ENCODE results near the gene ATP8A2.
A peak's percentile ranks its signal among the peaks of the same experiment; 100 is the strongest.

Gene ATP8A2

DNA sequence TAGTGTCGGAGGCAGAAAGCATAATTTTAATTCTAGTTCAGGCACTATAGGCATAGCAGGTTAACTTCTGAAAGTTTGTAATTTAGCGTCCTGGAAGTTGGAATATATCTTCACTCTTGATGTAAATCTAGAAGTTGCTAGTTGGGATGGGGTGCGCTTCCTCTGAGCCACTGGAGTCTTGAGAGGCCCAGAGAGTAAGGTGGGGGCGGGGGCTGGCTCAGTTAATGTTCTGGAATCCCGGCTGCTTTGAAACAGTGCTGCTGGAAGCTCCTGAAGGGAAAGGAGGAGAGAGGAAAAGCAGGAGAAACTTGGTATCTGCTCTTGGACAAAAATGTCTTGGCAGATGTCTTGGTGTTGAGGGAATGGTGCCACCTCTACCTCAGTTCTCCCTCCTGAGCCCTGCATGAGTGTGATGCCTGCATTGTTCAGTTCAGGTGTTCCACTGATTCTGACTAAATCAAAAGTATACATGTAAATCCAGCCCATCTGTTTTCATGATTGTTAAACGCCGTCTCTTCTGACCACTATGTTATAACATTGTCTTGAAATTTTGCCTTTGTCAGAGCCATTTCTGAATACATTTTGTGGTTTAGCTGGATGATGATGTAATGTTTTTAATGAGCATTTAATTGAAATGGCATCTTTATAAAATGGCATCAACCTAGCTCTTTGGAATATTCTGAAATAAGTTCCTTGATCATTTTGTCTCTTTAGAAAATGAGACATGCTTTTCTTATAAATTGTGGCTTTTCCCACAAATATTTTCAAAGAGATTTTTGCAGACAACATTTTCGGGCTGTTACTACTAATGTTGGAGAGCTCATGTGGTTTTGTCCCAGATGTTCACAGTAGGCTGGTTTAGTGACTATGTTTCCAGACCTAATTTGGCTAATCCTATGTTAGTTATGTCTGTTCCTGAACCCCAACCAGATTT is 477.3 kb downstream of the ATP8A2 start:
- no peak for DNase-seq (ENCODE audit: low read depth in 3 of 3)

DNA sequence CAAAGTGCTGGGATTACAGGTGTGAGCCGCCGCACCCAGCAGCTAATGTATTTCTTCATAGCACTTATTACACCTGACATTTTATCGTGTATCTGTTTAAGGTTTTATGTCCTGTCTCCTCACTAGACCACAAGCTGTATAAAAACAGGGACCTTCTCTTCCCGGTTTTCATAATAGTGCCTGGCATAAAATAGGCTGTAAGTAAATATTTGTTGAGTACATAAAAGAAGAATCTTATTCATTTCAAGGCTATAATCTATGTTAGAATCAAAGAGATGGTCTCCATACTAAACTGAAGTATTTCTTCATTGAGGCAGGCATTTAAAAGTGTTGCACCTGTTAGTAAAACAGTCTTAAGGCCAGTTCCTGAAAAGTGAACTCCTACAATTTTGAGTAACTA is 486.1 kb downstream of the ATP8A2 start:
- DNase-seq (ENCODE audit: low read depth in 3 of 3), result no peak

DNA sequence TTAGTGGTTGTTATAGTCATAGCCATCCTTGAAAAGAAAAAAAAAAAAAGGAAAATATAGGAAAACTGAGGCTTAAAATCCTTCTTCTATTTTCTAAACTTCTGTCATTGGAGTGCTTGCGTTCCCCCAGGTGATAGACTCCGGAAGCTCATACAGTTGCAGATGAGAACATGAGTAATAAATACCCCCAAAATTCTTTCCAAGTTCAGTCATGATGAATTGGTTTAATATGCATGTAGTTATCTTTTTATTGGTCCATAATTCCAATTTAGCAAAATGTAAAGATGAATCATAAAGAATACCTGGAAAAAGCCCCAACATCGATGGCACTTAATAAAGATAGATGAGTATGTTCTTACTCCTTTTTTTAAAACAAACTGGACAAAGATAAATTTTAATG is 487.8 kb downstream of the ATP8A2 start:
- DNase-seq (ENCODE audit: low read depth in 3 of 3), result no peak

DNA sequence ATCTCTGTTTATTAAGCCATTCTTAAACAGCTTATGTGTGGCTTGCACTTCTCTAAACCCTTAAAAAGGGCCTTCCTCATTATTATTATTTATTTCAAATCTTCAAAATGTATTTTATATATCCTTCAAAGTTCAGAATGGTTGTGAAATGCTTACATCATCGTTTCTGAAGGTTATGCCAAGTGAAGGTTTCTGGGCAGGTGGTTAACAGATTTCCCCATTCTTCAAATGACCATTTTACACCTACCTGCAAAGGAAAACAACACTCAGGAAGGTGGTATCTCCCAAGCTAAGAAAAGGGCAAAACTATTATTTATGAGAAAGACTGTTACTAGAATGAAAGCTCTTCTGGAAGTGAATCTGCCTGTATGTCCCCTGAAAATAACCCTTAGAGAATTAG is 488.5 kb downstream of the ATP8A2 start:
- no peak for DNase-seq (ENCODE audit: low read depth in 3 of 3)

DNA sequence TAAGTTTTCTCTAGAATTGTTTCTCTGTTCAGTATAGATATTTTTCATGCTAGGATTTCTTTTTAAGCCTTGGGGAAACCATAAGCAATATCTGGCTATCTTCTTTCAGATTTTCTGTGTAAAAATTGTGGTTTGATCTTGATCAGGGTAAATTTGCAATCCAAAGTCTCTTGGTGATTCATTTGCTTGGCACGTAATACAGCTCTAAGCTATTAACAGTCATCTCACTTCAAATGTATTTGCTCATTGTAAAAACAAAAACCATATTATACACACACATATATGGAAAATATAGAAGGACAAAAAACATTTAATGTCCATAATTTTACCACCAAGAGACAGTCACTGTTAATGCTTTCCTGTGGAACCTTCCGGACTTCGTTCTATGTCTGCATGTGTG is 489.1 kb downstream of the ATP8A2 start:
- DNase-seq (ENCODE audit: low read depth in 3 of 3), result no peak

DNA sequence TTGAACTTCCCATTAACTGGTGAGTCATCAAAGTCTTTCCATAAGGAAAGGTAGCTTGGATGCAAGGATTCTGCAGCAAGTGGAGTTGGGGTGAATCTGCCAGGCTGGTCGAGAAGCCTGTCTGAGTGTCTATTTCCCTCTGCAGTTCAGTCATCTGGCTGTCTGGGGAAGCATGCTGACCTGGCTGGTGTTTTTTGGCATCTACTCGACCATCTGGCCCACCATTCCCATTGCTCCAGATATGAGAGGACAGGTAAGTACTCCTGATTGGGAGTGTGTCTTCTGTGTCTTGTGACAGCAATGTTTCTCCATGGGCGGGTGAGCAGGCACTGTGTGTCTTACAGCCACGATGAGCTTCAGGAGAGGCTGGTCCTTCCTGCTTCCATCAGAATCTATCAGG is 490.4 kb downstream of the ATP8A2 start:
- no peak for DNase-seq (ENCODE audit: low read depth in 3 of 3)

DNA sequence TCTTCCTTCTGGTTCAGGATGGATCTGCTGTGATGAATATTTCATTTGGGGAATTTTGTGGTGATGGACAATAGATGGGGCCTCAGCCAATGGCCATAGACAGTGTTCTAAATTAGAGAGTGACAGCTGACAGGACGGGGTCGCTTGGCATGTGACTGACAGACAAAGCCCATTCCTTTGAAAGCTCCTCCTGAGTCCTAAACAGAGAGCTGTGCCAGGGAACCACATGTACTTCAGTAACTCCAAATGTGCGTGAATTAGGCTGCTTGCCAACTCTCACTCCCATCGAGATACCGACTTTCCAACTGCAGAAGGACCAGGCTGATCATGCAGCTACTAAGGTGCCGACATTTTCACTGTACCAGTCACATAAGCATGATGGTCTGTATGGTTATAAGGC is 492.3 kb downstream of the ATP8A2 start:
- no peak for DNase-seq (ENCODE audit: low read depth in 3 of 3)

DNA sequence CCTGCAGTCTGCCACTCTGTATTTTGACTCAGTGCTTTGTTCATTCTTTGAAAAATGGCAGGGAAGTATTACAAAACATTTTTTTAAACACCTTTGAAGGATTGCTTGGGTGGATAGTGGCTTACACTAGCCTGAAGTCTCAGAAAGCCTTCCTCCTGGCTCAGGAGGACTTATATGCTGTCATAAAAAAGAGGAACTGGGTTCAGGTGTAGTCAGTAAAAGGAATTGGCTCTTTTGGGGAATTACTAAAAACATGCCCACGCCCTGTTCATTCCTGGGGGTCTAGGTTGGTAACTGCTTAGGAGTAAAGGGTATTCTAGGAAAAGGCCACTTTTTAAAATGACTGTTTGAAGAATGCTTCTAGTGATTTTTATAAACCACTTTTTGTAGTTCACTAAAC is 493.2 kb downstream of the ATP8A2 start:
- DNase-seq (ENCODE audit: low read depth in 3 of 3), result no peak

DNA sequence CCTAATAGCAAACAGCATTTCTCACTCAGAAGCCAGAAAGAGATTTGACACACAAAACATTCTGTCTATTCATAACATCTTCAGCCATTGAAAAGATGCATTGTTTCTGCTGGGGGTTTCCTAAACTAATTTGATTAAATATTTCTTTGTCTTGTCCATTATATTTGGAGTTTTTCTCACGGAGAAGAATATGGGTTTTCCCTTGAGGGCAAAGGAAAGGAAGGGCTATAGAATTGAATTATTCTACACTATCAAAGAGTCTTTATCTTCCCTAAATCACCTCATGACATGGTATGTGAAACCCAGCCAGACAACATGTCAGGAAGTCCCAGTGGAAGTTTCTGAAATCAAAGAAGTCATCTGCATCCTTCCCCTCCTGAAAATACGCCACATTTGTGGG is 493.6 kb downstream of the ATP8A2 start:
- no peak for DNase-seq (ENCODE audit: low read depth in 3 of 3)

DNA sequence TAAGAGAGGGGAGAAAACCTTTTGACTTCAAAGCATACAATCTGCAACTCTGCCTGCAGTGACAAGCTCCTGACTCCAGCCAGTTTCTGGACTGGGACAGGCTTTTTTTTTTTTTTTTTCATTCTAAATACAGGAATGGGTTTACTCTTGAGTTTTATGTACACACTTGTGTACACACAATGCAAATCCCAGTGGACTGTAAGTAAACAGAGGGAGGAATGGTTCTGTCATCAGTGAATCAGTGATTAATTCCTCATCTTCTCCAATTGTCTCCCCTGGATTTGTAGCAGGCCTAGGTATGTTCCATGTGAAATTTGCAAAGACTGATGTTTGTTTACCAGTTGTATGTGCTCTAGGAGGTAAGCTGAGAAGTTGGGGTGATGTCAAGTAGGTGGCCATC is 495.3 kb downstream of the ATP8A2 start:
- DNase-seq (ENCODE audit: low read depth in 3 of 3), result no peak

DNA sequence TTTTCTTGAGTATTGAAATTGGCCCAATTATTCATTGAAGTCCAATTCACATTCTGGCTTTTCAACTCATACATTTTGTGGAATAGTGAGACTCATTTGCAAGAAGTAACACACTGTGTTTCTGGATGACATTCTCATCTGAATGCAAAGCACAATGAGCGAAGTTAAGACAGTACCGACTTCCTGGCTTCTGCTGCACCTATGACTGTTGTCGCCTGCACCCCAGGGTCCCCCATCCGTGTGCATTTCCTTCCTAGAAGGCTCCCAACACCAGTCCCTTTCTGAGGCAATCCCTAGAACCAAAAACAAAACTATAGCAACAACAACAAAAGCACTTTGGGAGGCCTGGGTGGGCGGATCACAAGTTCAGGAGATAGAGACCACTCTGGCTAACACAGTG is 496.7 kb downstream of the ATP8A2 start:
- no peak for DNase-seq (ENCODE audit: low read depth in 3 of 3)

DNA sequence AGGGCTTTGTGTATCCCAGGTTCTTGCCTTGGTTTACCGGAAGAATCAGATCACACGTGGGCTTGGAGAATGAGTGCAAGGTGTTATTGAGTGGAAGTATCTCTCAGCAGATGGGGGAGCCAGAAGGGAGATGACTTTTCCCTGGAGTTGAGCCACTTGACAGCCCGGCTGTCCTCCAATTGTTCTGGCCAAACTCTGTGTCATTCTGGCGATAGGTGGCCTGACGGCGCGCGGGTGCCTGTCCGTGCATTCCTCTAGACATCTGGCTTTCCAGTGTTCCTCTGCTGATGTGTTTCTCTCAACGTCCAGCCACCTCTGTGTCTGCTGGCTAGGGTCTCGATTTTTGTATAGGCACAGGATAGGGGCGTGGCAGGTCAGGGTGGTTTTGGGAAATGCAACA is 498.2 kb downstream of the ATP8A2 start:
- DNase-seq (ENCODE audit: low read depth in 3 of 3), result no peak

DNA sequence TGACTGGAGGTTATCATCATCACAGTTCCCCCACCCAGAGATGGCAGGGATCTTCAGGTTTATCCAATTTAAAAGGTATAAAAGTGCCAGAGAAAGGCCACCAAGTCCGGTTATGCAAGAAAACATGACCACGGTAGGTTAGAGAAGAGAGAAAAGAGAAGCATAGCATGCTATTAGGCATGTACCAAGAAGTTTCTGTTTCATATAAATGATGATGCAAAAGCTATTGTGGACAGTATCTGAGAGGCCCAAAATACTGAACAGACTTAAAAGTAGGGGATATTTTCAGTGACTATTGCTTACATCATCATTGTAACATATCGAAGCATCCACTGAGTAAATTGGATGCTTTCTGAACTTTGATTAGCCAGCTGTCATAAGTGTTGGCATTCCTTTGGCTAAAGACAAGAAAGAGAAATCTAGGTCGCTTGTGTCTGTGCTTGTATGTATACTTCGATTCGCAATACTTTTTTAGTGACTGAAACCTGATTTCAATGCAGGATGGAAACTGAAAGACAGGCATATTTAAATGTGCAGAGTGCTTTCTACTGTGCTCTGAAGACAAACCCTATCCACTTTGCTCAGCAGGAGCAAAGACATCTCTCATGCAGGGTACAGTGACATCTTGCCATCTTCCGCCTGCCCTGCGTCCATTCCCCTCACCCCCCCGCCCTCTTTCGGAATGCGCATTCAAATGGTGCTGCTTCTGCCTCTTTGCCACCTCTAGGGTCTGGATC is 499.8 kb downstream of the ATP8A2 start:
- DNase-seq (ENCODE audit: low read depth in 3 of 3), result no peak

DNA sequence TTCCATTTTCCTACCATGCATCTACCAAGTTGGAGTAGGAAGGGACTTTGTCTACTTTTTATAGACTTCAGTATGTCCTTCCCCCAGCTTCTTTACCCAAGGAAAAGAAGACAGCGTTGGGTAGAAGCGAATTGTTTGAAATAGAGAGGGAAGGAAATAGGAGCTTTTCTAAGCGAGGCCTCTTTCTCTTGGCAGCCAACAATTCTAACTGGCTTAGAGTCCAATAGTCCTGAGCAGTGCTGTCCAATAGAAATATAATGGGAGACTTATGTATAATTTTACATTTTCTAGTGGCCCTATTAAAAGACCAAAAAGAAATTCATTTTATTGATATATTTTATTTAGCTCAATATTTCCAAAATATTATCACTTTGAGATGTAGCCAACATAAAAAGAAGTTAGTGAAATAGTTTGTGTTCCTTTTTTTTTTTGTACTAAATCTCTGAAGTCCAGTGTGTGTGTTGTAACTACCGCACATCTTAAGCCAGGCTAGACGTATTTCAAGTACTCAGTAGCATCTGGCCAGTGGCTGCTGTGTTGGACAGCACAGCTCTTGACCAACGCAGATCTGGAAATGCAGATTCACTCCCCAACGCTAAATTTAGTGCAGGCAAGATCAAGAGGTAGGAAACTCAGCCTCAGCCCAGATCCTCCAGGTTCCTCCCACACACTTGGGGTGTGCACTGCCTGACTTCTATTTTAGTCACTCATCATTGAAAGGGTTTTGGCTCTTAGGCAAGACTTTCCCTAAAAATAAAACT is 500.9 kb downstream of the ATP8A2 start:
- no peak for DNase-seq (ENCODE audit: low read depth in 3 of 3)

DNA sequence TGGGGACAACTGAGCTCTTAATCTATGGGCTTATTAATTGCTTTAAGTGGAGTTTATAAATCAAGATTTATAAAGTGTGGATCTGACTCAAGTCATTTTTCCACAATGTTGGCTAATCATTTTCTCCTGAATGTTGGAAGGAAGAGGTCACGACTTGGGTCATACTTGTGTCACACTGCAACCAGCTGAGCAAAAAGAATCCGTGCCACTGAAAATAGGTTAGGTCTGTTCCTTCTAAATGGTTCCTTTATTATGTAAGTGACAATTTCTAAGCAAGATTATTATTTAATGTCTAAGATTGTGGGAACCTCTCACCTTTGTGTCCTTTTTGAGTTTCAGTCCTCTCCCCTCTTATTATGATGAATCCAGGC is 501.5 kb downstream of the ATP8A2 start:
- no peak for DNase-seq (ENCODE audit: low read depth in 3 of 3)

DNA sequence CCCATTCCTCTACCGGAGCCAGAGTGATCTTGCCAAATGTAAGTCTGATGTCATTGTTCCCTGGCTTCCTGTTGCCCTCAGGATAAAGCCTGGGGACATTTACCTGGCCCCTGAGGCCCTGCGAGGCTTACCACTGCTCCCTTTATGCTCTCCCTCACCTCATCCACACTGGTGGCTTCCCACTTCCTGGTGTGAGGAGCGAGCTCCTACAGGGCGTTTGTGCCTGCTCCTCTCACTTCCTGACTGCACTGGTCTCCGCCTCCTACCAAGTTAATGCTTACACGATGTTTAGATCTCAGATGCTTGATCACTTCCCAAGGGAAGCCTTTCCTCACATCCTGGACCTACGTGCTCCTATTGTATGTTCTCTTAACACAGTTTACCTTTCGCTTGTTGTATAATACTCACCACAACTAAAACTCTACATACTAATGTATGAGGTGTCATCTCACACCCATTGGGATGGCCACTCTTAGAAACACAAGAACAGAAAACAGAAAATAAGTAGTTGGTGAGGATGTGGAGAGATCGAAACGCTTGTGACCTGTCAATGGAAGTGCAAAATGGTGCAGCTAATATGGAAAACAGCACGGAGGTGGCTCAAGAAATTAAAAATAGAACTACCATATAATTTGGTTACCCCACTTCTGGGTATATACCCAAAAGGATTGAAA is 502.4 kb downstream of the ATP8A2 start:
- DNase-seq (ENCODE audit: low read depth in 3 of 3), result no peak

DNA sequence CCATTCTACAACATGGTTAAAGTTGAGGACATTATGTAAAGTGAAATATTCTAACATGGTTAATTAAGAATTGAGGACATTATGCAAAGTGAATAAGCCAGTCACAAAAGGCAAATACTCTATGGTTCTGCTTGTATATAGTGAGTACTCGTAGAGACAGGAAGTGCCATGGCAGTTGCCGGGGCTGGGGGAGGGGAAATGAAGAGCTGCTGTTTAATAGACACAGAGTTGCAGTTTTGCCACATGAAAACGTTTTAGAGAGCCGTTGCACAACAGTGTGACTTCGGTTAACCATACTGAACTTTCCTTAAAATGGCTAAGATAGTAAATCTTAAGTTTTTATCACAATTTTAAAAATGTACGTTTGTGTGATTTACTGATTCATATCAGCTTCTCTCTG is 503.1 kb downstream of the ATP8A2 start:
- DNase-seq (ENCODE audit: low read depth in 3 of 3), result peak in 2 of 3 experiments; percentile 24 to 50

DNA sequence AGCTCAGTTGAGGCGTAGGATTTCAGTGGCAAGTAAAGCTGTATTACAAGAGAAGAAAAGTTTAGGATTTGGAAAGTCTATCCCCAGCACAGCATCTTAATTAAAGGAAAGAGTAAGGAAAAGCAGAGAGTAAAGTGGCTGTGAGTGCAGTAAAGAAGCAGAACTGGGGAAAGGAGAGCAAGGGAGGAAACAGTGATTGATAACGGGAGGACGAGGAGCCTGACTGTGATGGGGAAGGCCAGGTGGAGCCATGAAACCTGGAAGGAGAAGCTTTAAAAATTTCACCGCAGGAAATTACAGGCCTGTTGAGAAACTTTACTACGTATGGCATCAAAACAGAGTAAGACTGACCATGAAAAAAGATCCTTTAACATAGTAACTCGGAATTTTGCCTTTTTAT is 504.5 kb downstream of the ATP8A2 start:
- no peak for DNase-seq (ENCODE audit: low read depth in 3 of 3)

DNA sequence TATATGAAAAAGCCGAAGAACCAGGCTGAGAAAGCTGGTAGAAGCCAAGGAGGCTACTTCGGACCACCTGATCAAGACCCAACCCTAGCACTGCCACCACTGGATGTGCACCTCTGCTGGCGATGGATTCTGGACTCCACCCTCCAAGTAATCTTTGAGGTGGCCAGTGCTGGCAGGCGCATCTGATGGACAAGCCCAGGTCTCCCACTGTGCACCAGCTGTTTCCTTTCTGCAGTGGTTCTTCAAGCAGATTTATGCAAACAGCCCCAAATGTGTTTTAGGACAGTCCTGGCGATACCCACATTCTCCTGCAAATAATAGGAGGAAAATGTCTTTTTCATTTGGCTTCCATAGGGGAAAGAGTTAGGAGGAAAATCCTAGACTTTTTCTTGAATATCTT is 507.7 kb downstream of the ATP8A2 start:
- no peak for DNase-seq (ENCODE audit: low read depth in 3 of 3)

DNA sequence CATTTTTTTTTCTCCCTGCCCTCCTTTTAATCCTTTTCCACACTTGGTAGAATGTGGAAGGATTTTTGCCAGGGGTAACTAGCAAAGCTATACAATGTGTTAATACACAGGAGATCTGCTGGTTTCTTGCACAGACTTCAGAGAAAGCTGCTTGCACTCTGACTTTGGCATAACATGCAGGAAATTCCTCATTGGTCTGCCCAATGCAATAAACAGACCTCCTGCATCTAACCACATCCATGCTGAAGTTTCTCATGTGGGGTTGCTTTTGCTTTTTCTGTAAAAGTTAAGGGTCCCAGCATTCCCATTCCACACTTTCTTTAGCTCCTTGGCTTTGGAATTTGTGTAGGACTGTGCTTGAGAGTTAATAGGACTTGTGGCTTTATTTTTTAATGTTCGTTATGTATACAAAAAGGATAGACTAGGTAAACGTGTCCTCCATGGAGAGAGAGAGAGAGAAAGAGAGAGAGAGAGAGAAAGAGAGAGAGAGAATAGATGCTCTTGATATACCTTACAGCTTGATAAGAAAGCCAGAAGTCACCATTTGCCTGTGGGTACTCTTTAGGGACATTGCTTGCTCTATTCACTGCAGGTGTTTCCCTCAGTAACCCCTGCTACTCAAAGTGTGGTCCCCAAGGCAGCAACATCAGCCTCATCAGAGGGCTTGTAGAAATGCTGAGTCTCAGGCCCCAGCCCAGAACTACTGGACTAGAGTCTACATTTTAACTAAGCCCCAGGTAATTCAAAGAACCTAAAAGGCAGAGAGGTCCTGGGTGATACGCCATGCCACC is 509.6 kb downstream of the ATP8A2 start:
- no peak for DNase-seq (ENCODE audit: low read depth in 3 of 3)

DNA sequence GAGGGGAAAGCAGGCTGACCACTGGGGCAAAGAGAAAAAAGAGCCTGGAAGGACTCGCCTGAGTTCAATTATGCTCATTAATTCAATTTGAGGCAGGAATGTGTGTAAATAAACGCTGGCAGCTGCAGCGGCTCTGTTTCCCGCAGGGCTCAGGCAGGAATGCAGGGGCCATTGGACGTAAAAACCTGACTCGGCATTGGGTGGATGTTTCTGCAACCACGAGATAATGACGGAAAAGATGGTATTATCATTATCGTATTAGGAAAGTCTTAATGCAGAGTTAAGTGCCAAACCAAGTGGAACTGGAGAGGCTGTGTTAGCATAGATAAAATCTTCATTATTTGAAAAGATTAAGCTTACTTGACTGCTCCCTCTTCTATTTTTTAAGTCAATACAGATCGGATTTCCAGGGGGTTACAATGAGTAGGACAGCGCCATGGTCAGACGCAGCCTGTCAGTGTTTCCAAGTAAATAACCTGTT is 510.2 kb downstream of the ATP8A2 start:
- DNase-seq (ENCODE audit: low read depth in 3 of 3), result no peak
